OCI-LY3 (cell line): ENCODE data around the gene APBB2.
"Not testable (repeated sequence)": the region's sequence is repeated elsewhere in the genome, so short reads cannot be mapped to it uniquely, and the experiment has no call there.

Source experiments
- H2AFZ ChIP-seq: fragments of 200-600, 300-600 bp; shearing (Covaris generic); 2 replicates; pipeline ENCODE4 v1.6.0; 2014; ENCODE audit warnings: antibody characterized with exemption, low read depth, low read length
- H3K27ac ChIP-seq: fragments of 200-600, 300-600 bp; sonication (generic); 2 replicates; pipeline ENCODE4 v1.5.1; 2014; ENCODE audit warnings: mild to moderate bottlenecking, low read length, moderate library complexity, mixed read lengths
- H3K27me3 ChIP-seq: fragments of 200-600, 300-600 bp; sonication (generic); 2 replicates; pipeline ENCODE4 v1.6.1; 2014; ENCODE audit warnings: low read depth, low read length, mixed read lengths
- H3K36me3 ChIP-seq: fragments of 200-600, 300-600 bp; sonication (generic); replicated peaks from 2 replicates; pipeline ENCODE3; 2014; ENCODE audit warnings: low read depth, low read length, mixed read lengths
- H3K4me1 ChIP-seq: fragments of 300-600, 200-600 bp; sonication (generic); 2 replicates; pipeline ENCODE4 v1.6.1; 2014; ENCODE audit warnings: low read length, mixed read lengths
- H3K4me2 ChIP-seq: fragments of 200-600, 300-600 bp; sonication (generic); 2 replicates; pipeline ENCODE4 v1.6.1; 2014; ENCODE audit warnings: low read length, mixed read lengths
- H3K4me3 ChIP-seq: fragments of 300-600, 200-600 bp; sonication (generic); 2 replicates; pipeline ENCODE4 v1.5.1; 2014; ENCODE audit warnings: antibody characterized with exemption, mild to moderate bottlenecking, low read length, moderate library complexity
- H3K79me2 ChIP-seq: fragments of 300-600, 200-600 bp; shearing (Covaris generic); 2 replicates; pipeline ENCODE4 v1.6.1; 2014; ENCODE audit warnings: mild to moderate bottlenecking, low read length, mixed read lengths
- H3K9ac ChIP-seq: fragments of 300-600, 200-600 bp; shearing (Covaris generic); 2 replicates; pipeline ENCODE4 v1.6.0; 2014; ENCODE audit warnings: mild to moderate bottlenecking, low read length, moderate library complexity
- H3K9me3 ChIP-seq: fragments of 200-600, 300-600 bp; shearing (Covaris generic); 2 replicates; pipeline ENCODE4 v1.6.1; 2014; ENCODE audit warnings: low read length, mixed read lengths; ENCODE audit not compliant: insufficient read depth
- H4K20me1 ChIP-seq: fragments of 200-600, 300-600 bp; sonication (generic); 2 replicates; pipeline ENCODE4 v1.6.1; 2016; ENCODE audit warnings: low read length, mixed read lengths; ENCODE audit not compliant: insufficient read depth
- EZH2phosphoT487 ChIP-seq: fragments of 200-600 bp; shearing (Covaris generic); IDR thresholded peaks from 2 replicates; pipeline ENCODE4 v1.6.1; 2018; ENCODE audit warnings: antibody characterized with exemption, mixed run types, low read depth
- TF ChIP-seq, protein P1 (sequence below): fragments of 200-600, 300-600 bp; sonication (generic); IDR thresholded peaks from 2 replicates; pipeline ENCODE4 v1.5.1; 2014; ENCODE audit warnings: antibody characterized with exemption, low read length, low read depth

Gene APBB2

DNA sequence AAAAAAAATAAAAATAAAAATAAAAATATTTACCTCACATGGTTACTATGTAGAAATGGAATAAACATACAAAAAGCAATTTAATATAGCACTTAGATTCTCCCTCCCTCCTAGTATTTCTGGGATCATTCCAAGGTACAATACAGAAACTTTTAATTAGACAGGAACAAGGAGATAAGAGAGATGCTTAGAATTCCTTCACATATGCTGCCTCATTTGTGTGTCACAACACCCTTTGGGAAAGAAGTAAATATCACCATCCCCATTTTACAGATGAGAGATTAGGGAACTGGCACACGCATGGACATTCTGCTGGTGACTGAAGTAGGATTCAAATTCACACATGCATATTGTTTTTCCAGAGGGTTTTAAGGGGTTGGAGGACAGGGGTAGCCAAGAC is 164.2 kb downstream of the APBB2 start:
- no peak overlapping the region for H3K4me2 ChIP-seq
- no peak overlapping the region for H3K27ac ChIP-seq
- H3K79me2 ChIP-seq = no peaks in the 10 kb centered on the region
- TF ChIP-seq, protein P1, sequence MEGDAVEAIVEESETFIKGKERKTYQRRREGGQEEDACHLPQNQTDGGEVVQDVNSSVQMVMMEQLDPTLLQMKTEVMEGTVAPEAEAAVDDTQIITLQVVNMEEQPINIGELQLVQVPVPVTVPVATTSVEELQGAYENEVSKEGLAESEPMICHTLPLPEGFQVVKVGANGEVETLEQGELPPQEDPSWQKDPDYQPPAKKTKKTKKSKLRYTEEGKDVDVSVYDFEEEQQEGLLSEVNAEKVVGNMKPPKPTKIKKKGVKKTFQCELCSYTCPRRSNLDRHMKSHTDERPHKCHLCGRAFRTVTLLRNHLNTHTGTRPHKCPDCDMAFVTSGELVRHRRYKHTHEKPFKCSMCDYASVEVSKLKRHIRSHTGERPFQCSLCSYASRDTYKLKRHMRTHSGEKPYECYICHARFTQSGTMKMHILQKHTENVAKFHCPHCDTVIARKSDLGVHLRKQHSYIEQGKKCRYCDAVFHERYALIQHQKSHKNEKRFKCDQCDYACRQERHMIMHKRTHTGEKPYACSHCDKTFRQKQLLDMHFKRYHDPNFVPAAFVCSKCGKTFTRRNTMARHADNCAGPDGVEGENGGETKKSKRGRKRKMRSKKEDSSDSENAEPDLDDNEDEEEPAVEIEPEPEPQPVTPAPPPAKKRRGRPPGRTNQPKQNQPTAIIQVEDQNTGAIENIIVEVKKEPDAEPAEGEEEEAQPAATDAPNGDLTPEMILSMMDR = no peak
- TF ChIP-seq EZH2phosphoT487 = no peak
- no peaks in the 10 kb centered on the region for H3K27me3 ChIP-seq
- H3K36me3 ChIP-seq = no peaks in the 10 kb centered on the region
- no peak overlapping the region for H2AFZ ChIP-seq
- H3K4me1 ChIP-seq = no peaks in the 10 kb centered on the region
- no peak overlapping the region for H3K4me3 ChIP-seq
- H3K9ac ChIP-seq = no peak overlapping the region
- no peaks in the 10 kb centered on the region for H4K20me1 ChIP-seq
- H3K9me3 ChIP-seq = no peaks in the 10 kb centered on the region

- not testable (repeated sequence) for H3K36me3 ChIP-seq, H3K4me1 ChIP-seq, H3K4me2 ChIP-seq, H2AFZ ChIP-seq, H3K27ac ChIP-seq, H3K9me3 ChIP-seq, H3K9ac ChIP-seq, H3K4me3 ChIP-seq, H4K20me1 ChIP-seq, H3K79me2 ChIP-seq, H3K27me3 ChIP-seq
Observed at GRCh38 chr4:41049176-41049575, 165.2 kb downstream of the APBB2 start.

- H3K4me1 ChIP-seq = no peaks in the 10 kb centered on the region
- no peak overlapping the region for H2AFZ ChIP-seq
- no peak overlapping the region for H3K4me3 ChIP-seq
- no peak overlapping the region for H3K27ac ChIP-seq
- H3K9me3 ChIP-seq = no peaks in the 10 kb centered on the region
- H3K79me2 ChIP-seq = no peaks in the 10 kb centered on the region
- no peaks in the 10 kb centered on the region for H3K36me3 ChIP-seq
- no peak overlapping the region for H3K4me2 ChIP-seq
- no peak overlapping the region for H3K9ac ChIP-seq
- TF ChIP-seq EZH2phosphoT487 = no peak
- TF ChIP-seq, protein P1 = no peak
- H4K20me1 ChIP-seq = no peaks in the 10 kb centered on the region
- H3K27me3 ChIP-seq = no peaks in the 10 kb centered on the region
Observed at GRCh38 chr4:41044791-41045190, 169.6 kb downstream of the APBB2 start.

DNA sequence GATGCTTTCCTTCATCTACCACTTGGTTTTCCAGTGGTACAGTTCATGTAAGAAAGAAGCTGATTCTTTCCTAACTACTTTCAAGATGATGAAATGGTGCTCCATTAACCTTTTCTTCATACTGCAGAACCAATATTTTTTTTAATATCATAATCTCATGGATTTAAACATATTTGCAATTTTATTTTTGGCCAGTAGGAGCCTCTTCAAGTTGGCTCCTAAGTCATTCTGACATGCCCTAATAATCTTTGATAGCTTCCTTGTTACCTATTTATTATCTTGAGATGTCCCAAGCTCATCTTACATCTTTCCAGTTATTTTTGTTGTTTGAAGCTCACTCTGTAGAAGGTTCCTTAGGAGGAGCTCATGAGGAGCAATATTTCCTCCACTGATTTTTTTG is 170.2 kb downstream of the APBB2 start:
- Histone ChIP-seq H3K36me3 (no peaks in the 10 kb centered on the region), H3K4me2 (no peak overlapping the region), H3K79me2 (no peaks in the 10 kb centered on the region), H3K4me3 (no peak overlapping the region), H3K27me3 (no peaks in the 10 kb centered on the region), H4K20me1 (no peaks in the 10 kb centered on the region), H3K9me3 (no peaks in the 10 kb centered on the region), H3K4me1 (no peaks in the 10 kb centered on the region), H3K27ac (no peak overlapping the region), H2AFZ (no peak overlapping the region), H3K9ac (no peak overlapping the region)
- TF ChIP-seq, protein P1 = no peak; the same call in 1 of the 2 replicates
- no peak for TF ChIP-seq EZH2phosphoT487

GRCh38 chr4:41043465-41043864 is 170.9 kb downstream of the APBB2 start:
- Histone ChIP-seq H3K4me1 (no peaks in the 10 kb centered on the region), H2AFZ (no peak overlapping the region), H3K79me2 (no peaks in the 10 kb centered on the region), H3K36me3 (no peaks in the 10 kb centered on the region), H3K4me2 (no peak overlapping the region), H3K4me3 (no peak overlapping the region), H3K27ac (no peak overlapping the region), H4K20me1 (no peaks in the 10 kb centered on the region), H3K9ac (no peak overlapping the region), H3K27me3 (no peaks in the 10 kb centered on the region), H3K9me3 (no peaks in the 10 kb centered on the region)
- no peak for TF ChIP-seq EZH2phosphoT487
- TF ChIP-seq, protein P1 = no peak
